ENCODE results near the gene HS6ST3. TPM values are rescaled to one million over a fixed set of nuclear protein-coding genes. Genes with fewer than 3 reads are reported as not detected.

The HS6ST3 gene
- total RNA-seq, 1 donor: 0.36 TPM

- DNase-seq (ENCODE audit: low read depth): no peak
- no peak overlapping the region for H3K4me3 ChIP-seq (ENCODE audit: low read depth, low read length)
- TF ChIP-seq CTCF (IDR thresholded peaks at IDR 0.05; ENCODE audit: insufficient read depth, low read length): no peak
Observed at GRCh38 chr13:96165840-96166239, 75.9 kb downstream of the HS6ST3 start.

DNA sequence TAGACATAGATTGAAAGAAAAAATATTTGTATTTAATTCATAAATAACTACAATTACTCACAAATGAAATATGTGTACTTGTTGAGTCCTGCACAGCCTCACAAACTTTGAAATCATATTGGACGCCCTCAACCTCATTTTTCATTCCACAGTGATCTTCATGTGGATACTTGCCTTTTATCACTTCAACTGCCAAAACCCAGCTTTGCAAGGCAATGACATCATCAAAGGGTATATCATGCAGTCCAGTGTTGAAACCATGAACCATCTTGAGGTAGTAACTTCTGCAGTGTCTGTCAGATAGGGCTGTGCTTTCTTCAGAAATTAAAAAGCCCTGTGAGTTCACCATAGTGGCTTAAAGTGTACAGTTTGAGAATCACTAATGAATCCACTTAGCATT is 82.2 kb downstream of the HS6ST3 start:
- no peak overlapping the region for H3K4me3 ChIP-seq (ENCODE audit: low read depth, low read length)
- TF ChIP-seq CTCF (IDR thresholded peaks at IDR 0.05; ENCODE audit: insufficient read depth, low read length): no peak
- peak; percentile 2 for DNase-seq (ENCODE audit: low read depth)

- no peak for DNase-seq (ENCODE audit: low read depth)
- no peak for TF ChIP-seq CTCF (IDR thresholded peaks at IDR 0.05; ENCODE audit: insufficient read depth, low read length)
- no peak overlapping the region for H3K4me3 ChIP-seq (ENCODE audit: low read depth, low read length)
Observed at GRCh38 chr13:96178759-96179158, 88.9 kb downstream of the HS6ST3 start.

GRCh38 chr13:96179309-96179708 is 89.4 kb downstream of the HS6ST3 start:
- TF ChIP-seq CTCF (IDR thresholded peaks at IDR 0.05; ENCODE audit: insufficient read depth, low read length): no peak
- DNase-seq (ENCODE audit: low read depth): no peak
- no peak overlapping the region for H3K4me3 ChIP-seq (ENCODE audit: low read depth, low read length)

DNA sequence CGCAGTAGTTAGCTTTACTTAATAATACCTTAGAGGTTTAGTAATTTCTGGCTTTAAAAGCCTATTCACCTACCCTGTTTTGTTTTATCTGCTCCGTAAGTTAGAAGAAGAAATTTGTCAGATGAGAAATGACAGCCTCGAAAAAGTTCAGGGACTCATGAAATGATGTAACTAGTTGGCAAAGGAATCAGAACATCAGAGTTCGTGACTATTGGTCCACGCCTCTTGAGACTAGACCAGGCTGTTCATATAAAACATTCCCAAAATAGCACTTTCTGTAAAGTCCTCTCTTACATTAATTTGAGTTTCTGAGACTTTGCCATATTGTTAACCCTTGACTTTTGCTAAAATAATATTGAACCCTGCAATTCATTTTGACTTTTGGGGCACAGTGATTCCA is 92.0 kb downstream of the HS6ST3 start:
- DNase-seq (ENCODE audit: low read depth): peak; percentile 41
- H3K4me3 ChIP-seq (ENCODE audit: low read depth, low read length): no peak overlapping the region

GRCh38 chr13:96185818-96186217 is 95.9 kb downstream of the HS6ST3 start:
- H3K4me3 ChIP-seq (ENCODE audit: low read depth, low read length): no peak overlapping the region
- DNase-seq (ENCODE audit: low read depth): no peak
- TF ChIP-seq CTCF (IDR thresholded peaks at IDR 0.05; ENCODE audit: insufficient read depth, low read length): no peak

More for the DNA sequence above, 92.0 kb downstream of the HS6ST3 start:
- TF ChIP-seq CTCF (IDR thresholded peaks at IDR 0.05; ENCODE audit: insufficient read depth, low read length): no peak

DNA sequence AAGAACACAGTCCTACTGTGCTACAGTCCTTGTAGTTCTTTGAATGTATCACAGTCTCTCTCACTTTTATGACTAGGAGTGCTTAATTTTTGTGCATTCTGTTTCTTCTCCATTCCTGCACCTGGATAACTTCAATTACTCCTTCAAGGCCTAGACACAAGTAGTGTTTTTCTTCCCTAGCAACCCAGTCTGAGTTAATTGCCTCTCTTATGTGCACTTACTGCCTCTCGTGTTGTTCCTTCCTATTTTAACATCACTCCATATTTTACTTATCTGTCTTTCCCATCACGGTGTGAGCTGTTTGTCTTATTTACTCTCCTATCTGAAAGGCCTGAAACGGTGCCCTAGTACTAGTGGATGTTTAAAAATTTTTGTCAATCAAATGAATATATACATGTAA is 101.5 kb downstream of the HS6ST3 start:
- DNase-seq (ENCODE audit: low read depth): no peak
- no peak for TF ChIP-seq CTCF (IDR thresholded peaks at IDR 0.05; ENCODE audit: insufficient read depth, low read length)
- no peak overlapping the region for H3K4me3 ChIP-seq (ENCODE audit: low read depth, low read length)
